ENCODE measurements around the gene CLDND1. TPM values are rescaled to one million over a fixed set of nuclear protein-coding genes. Genes with fewer than 3 reads are reported as not detected.

Gene CLDND1
- total RNA-seq, 4 donors from 2014 or later: 84.6 to 191 (median 139) TPM

GRCh38 chr3:98483626-98484025 lies 39.1 kb downstream of the CLDND1 start:
- H3K36me3 ChIP-seq: no peaks in the 10 kb centered on the region
- no peak for DNase-seq (ENCODE audit: extremely low spot score)
- 92% methylated on average over 3 of the region's 3 CpGs for WGBS
- intact Hi-C loops (cut with DNase I): no loop called here
- H3K27me3 ChIP-seq: no peaks in the 10 kb centered on the region
- TF ChIP-seq POLR2AphosphoS5 (IDR thresholded peaks at IDR 0.05) (no peak), POLR2A (IDR thresholded peaks at IDR 0.05; ENCODE audit: low read depth) (no peak), EP300 (IDR thresholded peaks at IDR 0.05) (no peak), CTCF (IDR thresholded peaks at IDR 0.05) (no peak)
- peaks cover 0 to 50% (median 43%) of the 10 kb centered on the region in 4 donors for H3K9me3 ChIP-seq
- H3K27ac ChIP-seq (replicated peaks in 1 of 4): no peak overlapping the region
- no peaks in the 10 kb centered on the region for H3K4me1 ChIP-seq
- no peak overlapping the region for H3K4me3 ChIP-seq

- DNase-seq (ENCODE audit: extremely low spot score): no peak
- H3K27ac ChIP-seq (replicated peaks in 1 of 4): no peak overlapping the region
- no peaks in the 10 kb centered on the region for H3K36me3 ChIP-seq
- no peak for TF ChIP-seq EP300 (IDR thresholded peaks at IDR 0.05)
- TF ChIP-seq CTCF (IDR thresholded peaks at IDR 0.05): no peak
- no peak for TF ChIP-seq POLR2A (IDR thresholded peaks at IDR 0.05; ENCODE audit: low read depth)
- TF ChIP-seq POLR2AphosphoS5 (IDR thresholded peaks at IDR 0.05): no peak
- H3K4me3 ChIP-seq: no peak overlapping the region
- intact Hi-C loops (cut with DNase I): no loop called here
- WGBS: 69% methylated on average over 3 of the region's 3 CpGs
- H3K9me3 ChIP-seq: peaks cover 0 to 55% (median 47%) of the 10 kb centered on the region in 4 donors
- no peaks in the 10 kb centered on the region for H3K27me3 ChIP-seq
- no peaks in the 10 kb centered on the region for H3K4me1 ChIP-seq
Measured at GRCh38 chr3:98482717-98483482, 39.8 kb downstream of the CLDND1 start.

Small RNA genes within 50 kb of the gene (small RNA-seq; reads per million reads assigned to genes)
- gene RPL38P4: 0 reads per million in 3 donors

Other genes starting within 250 kb of the CLDND1 start
- gene OR5H2, start 240.4 kb downstream of the CLDND1 start, total RNA-seq: not detected
- not detected for gene OR5K4, start 169.0 kb downstream of the CLDND1 start, total RNA-seq
- gene OR5K3, start 132.2 kb downstream of the CLDND1 start, total RNA-seq: not detected
- gene OR5K1, start 59.7 kb downstream of the CLDND1 start, total RNA-seq: not detected
- not detected for gene OR5K2, start 25.2 kb downstream of the CLDND1 start, total RNA-seq
- gene GPR15, start 9.1 kb upstream of the CLDND1 start, total RNA-seq: under 1 TPM in 1 of 4 donors, not detected in 3; 0.32 TPM
- gene CPOX, start 70.7 kb upstream of the CLDND1 start, total RNA-seq: 10 to 100 TPM in 3 of 4 donors, 1 to 10 TPM in 1; 7.6 to 21.4 (median 14.7) TPM
- 10 to 100 TPM in 1 of 4 donors, 1 to 10 TPM in 3; 3.3 to 10.8 (median 4.6) TPM for gene ST3GAL6, start 240.4 kb upstream of the CLDND1 start, total RNA-seq